Activated CD4-positive, alpha-beta T cell treated with anti-CD3 and anti-CD28 coated beads, Interleukin-2, amount 50 U/mL, for 4 hours (primary cell): ENCODE measurements around the gene TMEM217.

Experiments used
- DNase-seq, 2 experiments: peaks; one replicate each; pipeline ENCODE4 v3.0.0-alpha.2; 2020

TMEM217 gene

DNA sequence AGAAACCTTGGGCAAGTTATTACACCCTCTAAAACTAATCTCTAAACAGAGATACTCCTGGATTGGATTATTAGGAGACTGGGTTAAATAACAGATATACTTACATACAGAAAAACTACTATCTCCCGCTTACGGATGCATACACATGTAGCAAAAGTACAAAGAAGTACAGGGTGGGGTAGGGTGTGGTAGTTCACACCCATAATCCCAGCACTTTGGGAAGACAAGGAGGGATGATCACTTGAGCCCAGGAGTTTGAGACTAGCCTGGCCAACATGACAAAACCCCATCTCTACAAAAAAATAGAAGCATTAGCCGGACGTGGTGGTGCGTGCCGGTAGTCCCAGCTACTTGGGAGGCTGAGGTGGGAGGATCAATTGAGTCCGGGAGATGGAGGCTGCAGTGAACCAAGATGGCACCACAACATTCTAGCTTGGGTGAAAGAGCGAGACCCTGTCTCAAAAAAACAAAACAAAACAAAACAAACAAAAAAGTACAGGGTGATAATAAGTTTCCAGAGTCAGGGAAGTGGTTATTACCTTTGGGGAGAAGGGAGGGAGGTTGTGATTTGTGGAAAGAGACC lies 79.9 kb downstream of the TMEM217 start:
- no peak for DNase-seq

DNA sequence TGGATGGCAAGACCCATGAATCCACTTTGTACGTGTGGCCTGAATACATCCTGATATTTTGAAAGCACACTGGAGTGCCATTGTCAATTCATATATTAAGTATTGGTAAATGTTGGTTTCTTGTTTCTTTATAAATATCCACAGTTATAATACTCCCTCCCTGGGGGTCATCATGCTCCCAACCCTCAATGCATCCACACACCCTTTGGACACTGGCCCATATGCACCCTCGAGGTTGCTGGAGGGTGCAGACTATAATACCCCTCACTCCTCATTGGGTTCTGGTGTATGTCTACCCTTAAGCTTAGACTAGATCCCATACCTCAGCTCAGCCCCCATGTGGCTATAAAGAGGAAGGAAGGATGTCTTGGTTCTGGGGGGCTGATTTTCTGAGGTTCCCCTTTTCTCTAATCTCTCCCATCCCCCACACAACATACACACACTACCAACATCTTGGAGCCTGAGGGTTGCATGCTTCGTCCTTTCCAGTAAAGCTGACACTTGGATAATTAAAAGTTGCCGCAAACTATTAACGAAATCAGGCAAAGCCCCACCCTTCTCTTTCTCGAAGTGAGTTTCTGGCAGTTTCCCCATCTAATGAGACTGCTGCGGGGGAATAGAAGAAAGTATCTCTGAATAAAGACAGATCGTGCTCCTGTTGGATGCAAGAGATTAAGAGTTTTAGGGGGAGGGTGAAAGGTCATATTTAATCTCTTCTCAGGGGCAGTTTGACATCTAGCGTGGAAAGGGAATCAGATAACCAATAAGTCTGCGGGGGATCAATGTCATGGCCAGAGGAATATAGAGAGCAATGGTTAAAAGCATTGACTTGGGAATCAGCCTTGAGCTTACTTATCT lies 80.6 kb downstream of the TMEM217 start:
- no peak for DNase-seq

DNA sequence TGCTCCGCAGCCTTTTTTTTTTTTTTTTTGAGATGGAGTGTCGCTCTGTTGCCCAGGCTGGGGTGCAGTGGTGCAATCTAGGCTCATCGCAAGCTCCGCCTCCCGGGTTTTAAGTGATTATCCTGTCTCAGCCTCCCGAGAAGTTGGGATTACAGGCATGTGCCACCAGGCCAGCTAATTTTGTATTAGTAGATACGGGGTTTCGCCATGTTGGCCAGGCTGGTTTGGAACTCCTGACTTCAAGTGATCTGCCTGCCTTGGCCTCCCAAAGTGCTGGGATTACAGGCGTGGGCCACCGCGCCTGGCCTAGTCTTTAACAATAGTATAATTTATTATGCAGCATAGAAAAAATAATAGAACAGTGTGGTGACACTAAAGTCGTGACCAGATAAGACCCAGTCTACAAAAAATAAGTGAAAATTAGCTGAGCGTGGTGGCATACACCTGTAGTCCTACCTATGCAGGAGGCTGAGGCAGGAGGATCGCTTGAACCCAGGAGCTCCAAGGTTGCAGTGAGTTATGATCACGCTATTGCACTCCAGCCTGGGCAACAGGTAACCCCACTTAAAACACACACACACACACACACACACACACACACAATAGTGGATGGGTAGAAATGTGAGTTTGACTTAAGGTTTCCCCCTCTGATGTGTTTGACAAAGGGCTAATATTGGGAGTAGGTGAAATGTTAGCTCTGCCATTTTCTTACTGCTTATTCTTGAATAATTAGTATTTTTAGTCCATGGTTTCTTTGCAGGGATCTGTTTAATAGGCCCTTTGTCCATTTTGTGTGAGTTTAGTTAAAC lies 81.5 kb downstream of the TMEM217 start:
- no peak for DNase-seq

- no peak for DNase-seq
Measured at GRCh38 chr6:37175332-37176267, 82.3 kb downstream of the TMEM217 start.

DNA sequence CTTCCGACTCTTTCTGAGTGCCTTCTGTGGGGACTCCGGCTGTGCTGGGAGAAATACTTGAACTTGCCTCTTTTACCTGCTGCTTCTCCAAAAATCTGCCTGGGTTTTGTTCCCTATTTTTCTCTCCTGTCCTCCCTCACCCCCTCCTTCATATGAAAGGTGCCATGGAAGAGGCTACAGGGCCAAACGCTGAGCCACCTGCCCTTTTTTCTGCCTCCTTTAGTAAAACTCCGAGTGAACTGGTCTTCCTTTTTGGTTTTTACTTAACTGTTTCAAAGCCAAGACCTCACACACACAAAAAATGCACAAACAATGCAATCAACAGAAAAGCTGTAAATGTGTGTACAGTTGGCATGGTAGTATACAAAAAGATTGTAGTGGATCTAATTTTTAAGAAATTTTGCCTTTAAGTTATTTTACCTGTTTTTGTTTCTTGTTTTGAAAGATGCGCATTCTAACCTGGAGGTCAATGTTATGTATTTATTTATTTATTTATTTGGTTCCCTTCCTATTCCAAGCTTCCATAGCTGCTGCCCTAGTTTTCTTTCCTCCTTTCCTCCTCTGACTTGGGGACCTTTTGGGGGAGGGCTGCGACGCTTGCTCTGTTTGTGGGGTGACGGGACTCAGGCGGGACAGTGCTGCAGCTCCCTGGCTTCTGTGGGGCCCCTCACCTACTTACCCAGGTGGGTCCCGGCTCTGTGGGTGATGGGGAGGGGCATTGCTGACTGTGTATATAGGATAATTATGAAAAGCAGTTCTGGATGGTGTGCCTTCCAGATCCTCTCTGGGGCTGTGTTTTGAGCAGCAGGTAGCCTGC lies 83.2 kb downstream of the TMEM217 start:
- DNase-seq = no peak

DNA sequence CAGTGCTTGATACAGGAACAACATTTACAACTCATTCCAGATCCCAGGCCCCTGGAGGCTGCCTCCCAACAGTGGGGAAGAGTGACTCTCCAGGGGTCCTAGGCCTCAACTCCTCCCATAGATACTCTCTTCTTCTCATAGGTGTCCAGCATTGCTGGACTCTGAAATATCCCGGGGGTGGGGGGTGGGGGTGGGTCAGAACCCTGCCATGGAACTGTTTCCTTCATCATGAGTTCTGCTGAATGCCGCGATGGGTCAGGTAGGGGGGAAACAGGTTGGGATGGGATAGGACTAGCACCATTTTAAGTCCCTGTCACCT lies 83.8 kb downstream of the TMEM217 start:
- DNase-seq = no peak

DNA sequence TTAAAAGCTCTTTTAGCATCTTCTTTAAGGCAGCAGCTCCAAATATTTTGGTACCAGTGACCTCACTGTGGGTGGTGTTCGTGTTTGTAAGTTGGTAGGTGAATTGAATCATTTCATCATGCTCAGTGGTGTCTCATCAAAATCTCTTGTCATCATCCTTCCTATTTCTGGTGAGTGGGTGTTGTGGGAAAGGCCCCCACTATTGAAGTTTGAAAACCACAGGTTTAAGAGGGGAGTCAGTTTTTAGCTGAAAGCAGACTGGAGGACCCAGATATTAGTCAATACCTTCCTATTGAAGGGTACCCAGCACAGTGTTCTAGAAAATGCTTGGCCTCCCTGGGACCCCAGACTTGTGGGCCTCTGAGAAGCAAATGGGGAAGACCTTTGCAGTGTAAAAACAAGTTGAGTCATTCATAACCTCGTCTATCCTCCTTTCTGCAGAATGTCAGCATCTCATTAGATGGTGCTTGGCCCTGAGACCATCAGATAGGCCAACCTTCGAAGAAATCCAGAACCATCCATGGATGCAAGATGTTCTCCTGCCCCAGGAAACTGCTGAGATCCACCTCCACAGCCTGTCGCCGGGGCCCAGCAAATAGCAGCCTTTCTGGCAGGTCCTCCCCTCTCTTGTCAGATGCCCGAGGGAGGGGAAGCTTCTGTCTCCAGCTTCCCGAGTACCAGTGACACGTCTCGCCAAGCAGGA lies 84.3 kb downstream of the TMEM217 start:
- peak; percentile 25 to 47 for DNase-seq

DNA sequence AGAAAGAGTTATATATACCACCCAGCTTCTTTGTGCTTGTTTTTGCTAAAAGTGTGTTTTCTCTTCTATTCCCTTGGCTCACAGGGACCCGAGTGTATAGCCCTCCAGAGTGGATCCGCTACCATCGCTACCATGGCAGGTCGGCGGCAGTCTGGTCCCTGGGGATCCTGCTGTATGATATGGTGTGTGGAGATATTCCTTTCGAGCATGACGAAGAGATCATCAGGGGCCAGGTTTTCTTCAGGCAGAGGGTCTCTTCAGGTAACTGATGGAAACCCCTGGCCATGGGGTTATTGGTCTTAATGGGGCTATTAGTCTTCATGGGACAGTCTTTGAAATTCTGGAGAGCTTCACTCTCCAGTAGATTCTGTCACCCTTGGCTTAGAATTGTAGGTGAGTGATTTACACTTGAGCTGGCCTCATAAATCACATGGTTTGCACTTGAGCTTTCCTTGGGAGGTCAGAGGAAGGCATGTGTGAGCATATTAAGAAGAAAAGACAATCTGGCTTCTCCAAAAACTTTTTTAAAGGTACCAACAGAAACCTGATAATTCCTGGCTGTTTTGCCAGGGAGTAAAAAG lies 84.9 kb downstream of the TMEM217 start:
- no peak for DNase-seq

- DNase-seq = peak; percentile 87 to 90
Measured at GRCh38 chr6:37171970-37172812, 85.8 kb downstream of the TMEM217 start.

DNA sequence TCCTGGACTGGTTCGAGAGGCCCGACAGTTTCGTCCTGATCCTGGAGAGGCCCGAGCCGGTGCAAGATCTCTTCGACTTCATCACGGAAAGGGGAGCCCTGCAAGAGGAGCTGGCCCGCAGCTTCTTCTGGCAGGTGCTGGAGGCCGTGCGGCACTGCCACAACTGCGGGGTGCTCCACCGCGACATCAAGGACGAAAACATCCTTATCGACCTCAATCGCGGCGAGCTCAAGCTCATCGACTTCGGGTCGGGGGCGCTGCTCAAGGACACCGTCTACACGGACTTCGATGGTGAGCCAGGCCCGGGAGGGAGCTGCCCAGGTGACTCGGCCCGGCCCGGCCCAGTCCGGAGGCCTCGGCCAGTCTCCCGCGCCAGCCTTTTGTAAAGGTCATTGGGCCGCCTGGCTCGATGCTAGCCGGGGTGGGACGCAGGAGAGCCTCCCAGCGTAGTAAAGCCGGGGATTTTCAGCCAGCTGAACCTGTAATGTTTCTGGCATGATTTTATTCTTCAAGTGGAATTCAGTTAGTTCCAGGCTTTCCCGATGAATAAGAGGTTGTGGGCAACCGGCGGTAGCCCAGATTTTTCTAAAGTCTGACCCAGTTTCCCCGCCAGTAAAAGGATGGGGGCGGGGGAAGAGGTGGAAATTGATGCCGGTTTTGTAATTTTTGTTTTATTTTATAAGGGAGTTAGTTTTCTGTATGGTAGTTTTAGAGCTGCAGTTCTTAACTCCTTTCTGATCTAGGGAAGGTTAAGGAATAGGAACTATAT lies 86.6 kb downstream of the TMEM217 start:
- no peak for DNase-seq

DNA sequence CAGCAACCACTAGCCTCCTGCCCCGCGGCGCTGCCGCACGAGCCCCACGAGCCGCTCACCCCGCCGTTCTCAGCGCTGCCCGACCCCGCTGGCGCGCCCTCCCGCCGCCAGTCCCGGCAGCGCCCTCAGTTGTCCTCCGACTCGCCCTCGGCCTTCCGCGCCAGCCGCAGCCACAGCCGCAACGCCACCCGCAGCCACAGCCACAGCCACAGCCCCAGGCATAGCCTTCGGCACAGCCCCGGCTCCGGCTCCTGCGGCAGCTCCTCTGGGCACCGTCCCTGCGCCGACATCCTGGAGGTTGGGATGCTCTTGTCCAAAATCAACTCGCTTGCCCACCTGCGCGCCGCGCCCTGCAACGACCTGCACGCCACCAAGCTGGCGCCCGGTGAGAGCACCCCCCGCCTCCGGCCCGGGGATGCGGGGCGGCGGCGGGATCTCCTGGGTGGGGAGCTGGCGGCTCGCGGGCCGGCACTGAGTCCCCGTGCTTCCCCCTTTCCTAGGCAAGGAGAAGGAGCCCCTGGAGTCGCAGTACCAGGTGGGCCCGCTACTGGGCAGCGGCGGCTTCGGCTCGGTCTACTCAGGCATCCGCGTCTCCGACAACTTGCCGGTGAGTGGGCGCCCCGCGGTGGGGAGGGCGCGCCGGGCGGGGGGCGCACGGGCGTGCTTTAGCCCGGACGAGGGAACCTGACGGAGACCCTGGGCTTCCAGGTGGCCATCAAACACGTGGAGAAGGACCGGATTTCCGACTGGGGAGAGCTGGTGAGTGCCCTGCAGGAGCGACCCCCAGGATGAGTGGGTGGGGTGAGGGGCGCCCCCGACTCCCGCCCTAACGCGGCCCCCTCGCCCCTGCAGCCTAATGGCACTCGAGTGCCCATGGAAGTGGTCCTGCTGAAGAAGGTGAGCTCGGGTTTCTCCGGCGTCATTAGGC lies 87.4 kb downstream of the TMEM217 start:
- peak in 1 of 2 experiments; percentile 27 for DNase-seq

DNA sequence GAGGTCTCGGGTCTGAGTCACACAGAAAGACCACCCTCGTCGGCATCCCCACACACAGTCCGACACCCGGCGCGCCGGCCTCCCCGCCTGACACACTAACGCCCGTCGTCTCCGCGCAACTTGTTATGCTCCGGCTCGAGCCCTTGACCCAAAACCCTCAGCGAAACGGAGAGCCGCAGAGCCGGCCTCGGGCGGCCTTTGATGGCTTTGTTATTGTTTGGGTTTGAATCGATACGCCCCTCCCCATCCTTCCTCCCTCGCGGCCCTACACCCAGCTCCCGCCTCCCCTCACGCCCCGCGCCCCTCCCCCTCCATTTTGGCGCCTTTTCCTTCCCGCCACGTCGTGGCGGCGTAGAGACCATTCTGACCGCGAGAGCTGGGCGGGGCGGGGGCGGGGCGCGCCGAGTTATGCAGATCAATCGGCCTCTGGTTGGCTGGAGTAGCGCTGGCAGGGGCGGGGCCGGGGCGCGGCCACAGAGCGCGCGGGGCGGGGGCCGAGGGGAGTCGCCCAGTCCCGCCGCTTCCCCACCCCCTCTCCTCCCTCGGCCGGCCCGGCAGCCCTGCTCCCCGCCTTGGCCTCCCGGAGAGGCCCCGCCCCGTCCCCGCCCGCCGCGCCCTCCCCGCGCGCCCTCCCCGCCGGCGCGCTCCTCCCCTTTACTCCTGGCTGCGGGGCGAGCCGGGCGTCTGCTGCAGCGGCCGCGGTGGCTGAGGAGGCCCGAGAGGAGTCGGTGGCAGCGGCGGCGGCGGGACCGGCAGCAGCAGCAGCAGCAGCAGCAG lies 88.3 kb downstream of the TMEM217 start, which contains the start of gene PIM1:
Gene PIM1, plus strand, starts transcription at position 657 of the 777 bp plus-strand sequence. CDS start 424 bp downstream, outside the sequence.
- DNase-seq = peak; percentile 99

DNA sequence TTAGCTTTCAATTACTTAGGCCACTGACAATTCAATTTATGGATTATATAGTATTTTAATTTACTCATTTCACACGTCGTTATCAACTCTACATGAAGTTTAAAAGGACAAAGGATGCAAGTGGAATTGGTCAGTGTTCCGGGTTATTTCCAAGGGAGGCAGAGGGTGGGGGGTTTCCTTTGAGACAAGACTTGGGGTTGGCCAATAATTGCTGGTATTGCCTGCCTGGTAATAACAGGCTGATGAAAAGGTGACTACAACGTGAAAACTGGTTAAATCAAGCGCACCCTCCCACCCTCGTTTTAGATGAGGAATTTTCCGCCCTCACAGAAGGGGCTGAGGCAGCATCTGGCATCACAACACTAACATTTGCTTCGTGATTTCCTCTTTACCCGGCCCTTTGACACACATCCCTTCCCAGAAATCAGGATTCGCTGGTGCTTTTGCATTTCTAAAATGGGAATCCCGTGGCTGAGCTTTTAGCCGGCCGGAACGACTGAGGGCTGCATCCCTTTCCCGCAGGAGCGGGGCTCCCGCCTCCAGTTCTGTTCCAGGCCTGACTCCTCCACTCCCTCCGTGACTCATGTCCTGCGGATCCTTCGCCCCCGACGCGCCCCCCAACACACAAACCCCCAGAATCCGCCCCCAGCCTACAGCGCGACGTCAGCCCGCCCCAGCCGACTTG lies 89.0 kb downstream of the TMEM217 start:
- DNase-seq = peak; percentile 25 to 45

- no peak for DNase-seq
Measured at GRCh38 chr6:37168163-37168758, 89.7 kb downstream of the TMEM217 start.

DNA sequence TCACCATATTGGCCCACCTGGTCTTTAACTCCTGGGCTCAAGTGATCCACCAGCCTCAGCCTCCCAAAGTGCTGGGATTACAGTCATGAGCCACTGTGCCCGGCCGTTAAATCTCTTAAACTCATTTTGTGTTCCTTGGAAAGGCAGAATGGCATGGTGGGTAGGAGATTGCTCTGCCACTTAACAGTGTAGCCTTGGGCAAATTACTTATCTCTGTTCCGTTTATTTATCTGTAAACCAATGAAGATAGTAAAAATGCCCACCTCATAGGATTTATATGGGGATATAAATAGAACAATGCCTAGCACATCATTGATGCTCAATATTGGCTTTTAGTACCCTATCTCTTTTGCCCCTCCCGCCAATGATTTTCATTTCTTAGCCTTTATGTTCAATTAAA lies 95.2 kb downstream of the TMEM217 start:
- DNase-seq = no peak
